ENCODE measurements around the gene NLRC3.
"Not testable (repeated sequence)": the region's sequence is repeated elsewhere in the genome, so short reads cannot be mapped to it uniquely, and the experiment has no call there.

NLRC3 gene

GRCh38 chr16:3501412-3501761 lies 75.8 kb downstream of the NLRC3 start:
- H3K9me3 ChIP-seq (ENCODE audit: control insufficient read depth, low read length); H3K18ac ChIP-seq (ENCODE audit: low read depth in 1 of 2, low read length in 2 of 2); DNase-seq; H4K91ac ChIP-seq (ENCODE audit: low read length); H3K4me1 ChIP-seq (ENCODE audit: control insufficient read depth, insufficient read depth, low read depth, low read length); H3K27me3 ChIP-seq (ENCODE audit: control insufficient read depth in 1 of 2, insufficient read depth in 1 of 2, low read length in 2 of 2); H3K14ac ChIP-seq (ENCODE audit: low read length in 2 of 2); H2AK5ac ChIP-seq (ENCODE audit: low read length, severe bottlenecking); H2BK120ac ChIP-seq (ENCODE audit: low read depth, low read length); H2BK15ac ChIP-seq (ENCODE audit: low read depth, poor library complexity, severe bottlenecking); H2BK5ac ChIP-seq (ENCODE audit: low read depth, low read length, poor library complexity, severe bottlenecking); H2AFZ ChIP-seq (ENCODE audit: low read depth, low read length); H3K23ac ChIP-seq (ENCODE audit: low read length in 2 of 2); H2BK12ac ChIP-seq (ENCODE audit: low read length in 2 of 2): not testable (repeated sequence)
- 19% methylated on average over 23 of the region's 24 CpGs for WGBS
- Histone ChIP-seq H3K4ac (ENCODE audit: low read depth in 1 of 2, low read length in 2 of 2) (peak overlapping the region in 1 of 2 experiments; percentile 26), H3K27ac (ENCODE audit: low read length, poor library complexity, severe bottlenecking) (peak overlapping the region; percentile 49), H3K4me3 (ENCODE audit: insufficient read depth in 1 of 2, low read depth in 1 of 2, low read length in 2 of 2) (peak overlapping the region; percentile 69 to 83), H3K4me2 (ENCODE audit: low read length, poor library complexity, severe bottlenecking) (peak overlapping the region; percentile 76), H4K8ac (ENCODE audit: low read length) (peak overlapping the region; percentile 69), H3K9ac (ENCODE audit: low read length) (peak overlapping the region; percentile 93), H3K79me1 (replicated peaks; ENCODE audit: low read length, poor library complexity, severe bottlenecking) (peaks cover 17% of the 10 kb centered on the region), H3K36me3 (ENCODE audit: control insufficient read depth in 1 of 2, insufficient read depth in 2 of 2, low read depth in 1 of 2, low read length in 2 of 2) (peaks cover 6 to 16% of the 10 kb centered on the region in 2 experiments)

- H3K18ac ChIP-seq (ENCODE audit: low read depth in 1 of 2, low read length in 2 of 2), result no peak overlapping the region
- peaks cover 4% of the 10 kb centered on the region for H3K4me1 ChIP-seq (ENCODE audit: control insufficient read depth, insufficient read depth, low read depth, low read length)
- H2AK5ac ChIP-seq (ENCODE audit: low read length, severe bottlenecking), result no peak overlapping the region
- no peak overlapping the region for H2BK15ac ChIP-seq (ENCODE audit: low read depth, poor library complexity, severe bottlenecking)
- no peaks in the 10 kb centered on the region for H3K9me3 ChIP-seq (ENCODE audit: control insufficient read depth, low read length)
- H3K27me3 ChIP-seq (ENCODE audit: control insufficient read depth in 1 of 2, insufficient read depth in 1 of 2, low read length in 2 of 2), result no peaks in the 10 kb centered on the region
- no peak overlapping the region for H2BK120ac ChIP-seq (ENCODE audit: low read depth, low read length)
- H3K9ac ChIP-seq (ENCODE audit: low read length), result no peak overlapping the region
- peaks cover 14% of the 10 kb centered on the region for H3K79me1 ChIP-seq (replicated peaks; ENCODE audit: low read length, poor library complexity, severe bottlenecking)
- no peak overlapping the region for H4K91ac ChIP-seq (ENCODE audit: low read length)
- no peak overlapping the region for H3K27ac ChIP-seq (ENCODE audit: low read length, poor library complexity, severe bottlenecking)
- H3K4ac ChIP-seq (ENCODE audit: low read depth in 1 of 2, low read length in 2 of 2), result no peak overlapping the region
- H2AFZ ChIP-seq (ENCODE audit: low read depth, low read length), result no peak overlapping the region
- H2BK12ac ChIP-seq (ENCODE audit: low read length in 2 of 2), result no peak overlapping the region
- H4K8ac ChIP-seq (ENCODE audit: low read length), result no peak overlapping the region
- no peak overlapping the region for H3K23ac ChIP-seq (ENCODE audit: low read length in 2 of 2)
- H2BK5ac ChIP-seq (ENCODE audit: low read depth, low read length, poor library complexity, severe bottlenecking), result no peak overlapping the region
- WGBS, result 95% methylated on average over 16 of the region's 16 CpGs
- no peak overlapping the region for H3K14ac ChIP-seq (ENCODE audit: low read length in 2 of 2)
- peaks cover 0 to 3% of the 10 kb centered on the region in 2 experiments for H3K36me3 ChIP-seq (ENCODE audit: control insufficient read depth in 1 of 2, insufficient read depth in 2 of 2, low read depth in 1 of 2, low read length in 2 of 2)
- no peak overlapping the region for H3K4me2 ChIP-seq (ENCODE audit: low read length, poor library complexity, severe bottlenecking)
- no peak for DNase-seq
- H3K4me3 ChIP-seq (ENCODE audit: insufficient read depth in 1 of 2, low read depth in 1 of 2, low read length in 2 of 2), result no peak overlapping the region
Measured at GRCh38 chr16:3498988-3499387, 78.2 kb downstream of the NLRC3 start.

DNA sequence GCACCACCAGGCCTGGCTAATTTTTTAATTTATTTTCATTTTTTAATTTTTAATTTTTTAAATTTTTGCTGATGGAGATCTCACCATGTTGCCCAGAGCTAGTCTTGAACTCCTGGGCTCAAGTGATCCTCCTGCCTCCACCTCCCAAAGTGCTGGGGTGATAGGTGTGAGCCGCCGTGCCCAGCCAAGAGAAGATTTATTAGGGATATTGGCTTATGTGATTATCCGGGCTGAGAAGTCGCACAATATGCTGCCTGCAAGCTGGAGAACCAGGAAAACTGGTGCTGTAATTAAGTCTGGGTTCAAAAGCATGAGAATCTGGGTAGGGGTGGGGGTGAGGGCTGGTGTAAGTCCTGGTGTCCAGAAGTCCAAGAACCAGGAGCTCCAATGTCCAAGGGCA lies 79.4 kb downstream of the NLRC3 start:
- Histone ChIP-seq H3K27ac (ENCODE audit: low read length, poor library complexity, severe bottlenecking) (no peak overlapping the region), H2BK120ac (ENCODE audit: low read depth, low read length) (no peak overlapping the region), H4K91ac (ENCODE audit: low read length) (no peak overlapping the region), H3K9ac (ENCODE audit: low read length) (no peak overlapping the region), H3K4ac (ENCODE audit: low read depth in 1 of 2, low read length in 2 of 2) (no peak overlapping the region), H2AFZ (ENCODE audit: low read depth, low read length) (no peak overlapping the region), H3K36me3 (ENCODE audit: control insufficient read depth in 1 of 2, insufficient read depth in 2 of 2, low read depth in 1 of 2, low read length in 2 of 2) (peaks cover 0 to 3% of the 10 kb centered on the region in 2 experiments), H3K79me1 (replicated peaks; ENCODE audit: low read length, poor library complexity, severe bottlenecking) (peaks cover 10% of the 10 kb centered on the region), H2BK15ac (ENCODE audit: low read depth, poor library complexity, severe bottlenecking) (no peak overlapping the region), H3K4me2 (ENCODE audit: low read length, poor library complexity, severe bottlenecking) (no peak overlapping the region), H3K27me3 (ENCODE audit: control insufficient read depth in 1 of 2, insufficient read depth in 1 of 2, low read length in 2 of 2) (no peaks in the 10 kb centered on the region), H3K14ac (ENCODE audit: low read length in 2 of 2) (no peak overlapping the region), H4K8ac (ENCODE audit: low read length) (no peak overlapping the region), H3K4me1 (ENCODE audit: control insufficient read depth, insufficient read depth, low read depth, low read length) (peaks cover 4% of the 10 kb centered on the region), H2BK5ac (ENCODE audit: low read depth, low read length, poor library complexity, severe bottlenecking) (no peak overlapping the region), H3K23ac (ENCODE audit: low read length in 2 of 2) (no peak overlapping the region), H3K4me3 (ENCODE audit: insufficient read depth in 1 of 2, low read depth in 1 of 2, low read length in 2 of 2) (no peak overlapping the region), H3K18ac (ENCODE audit: low read depth in 1 of 2, low read length in 2 of 2) (no peak overlapping the region), H2AK5ac (ENCODE audit: low read length, severe bottlenecking) (no peak overlapping the region), H2BK12ac (ENCODE audit: low read length in 2 of 2) (no peak overlapping the region), H3K9me3 (ENCODE audit: control insufficient read depth, low read length) (no peaks in the 10 kb centered on the region)
- WGBS, result 92% methylated on average over 4 of the region's 4 CpGs
- DNase-seq, result no peak

- no peak overlapping the region for H3K4me3 ChIP-seq (ENCODE audit: insufficient read depth in 1 of 2, low read depth in 1 of 2, low read length in 2 of 2)
- no peak overlapping the region for H2BK120ac ChIP-seq (ENCODE audit: low read depth, low read length)
- H3K23ac ChIP-seq (ENCODE audit: low read length in 2 of 2), result no peak overlapping the region
- no peak overlapping the region for H2AK5ac ChIP-seq (ENCODE audit: low read length, severe bottlenecking)
- H3K27ac ChIP-seq (ENCODE audit: low read length, poor library complexity, severe bottlenecking), result no peak overlapping the region
- H3K9me3 ChIP-seq (ENCODE audit: control insufficient read depth, low read length), result no peaks in the 10 kb centered on the region
- no peak overlapping the region for H3K9ac ChIP-seq (ENCODE audit: low read length)
- no peak overlapping the region for H3K4ac ChIP-seq (ENCODE audit: low read depth in 1 of 2, low read length in 2 of 2)
- H2BK5ac ChIP-seq (ENCODE audit: low read depth, low read length, poor library complexity, severe bottlenecking), result no peak overlapping the region
- no peak overlapping the region for H2AFZ ChIP-seq (ENCODE audit: low read depth, low read length)
- H3K27me3 ChIP-seq (ENCODE audit: control insufficient read depth in 1 of 2, insufficient read depth in 1 of 2, low read length in 2 of 2), result no peaks in the 10 kb centered on the region
- H2BK12ac ChIP-seq (ENCODE audit: low read length in 2 of 2), result no peak overlapping the region
- no peaks in the 10 kb centered on the region for H3K4me1 ChIP-seq (ENCODE audit: control insufficient read depth, insufficient read depth, low read depth, low read length)
- WGBS, result 98% methylated on average over 29 of the region's 30 CpGs
- H4K91ac ChIP-seq (ENCODE audit: low read length), result no peak overlapping the region
- peaks cover 0 to 3% of the 10 kb centered on the region in 2 experiments for H3K36me3 ChIP-seq (ENCODE audit: control insufficient read depth in 1 of 2, insufficient read depth in 2 of 2, low read depth in 1 of 2, low read length in 2 of 2)
- no peak overlapping the region for H3K18ac ChIP-seq (ENCODE audit: low read depth in 1 of 2, low read length in 2 of 2)
- no peak overlapping the region for H4K8ac ChIP-seq (ENCODE audit: low read length)
- H3K14ac ChIP-seq (ENCODE audit: low read length in 2 of 2), result no peak overlapping the region
- no peak for DNase-seq
- H3K4me2 ChIP-seq (ENCODE audit: low read length, poor library complexity, severe bottlenecking), result no peak overlapping the region
- no peak overlapping the region for H2BK15ac ChIP-seq (ENCODE audit: low read depth, poor library complexity, severe bottlenecking)
- H3K79me1 ChIP-seq (replicated peaks; ENCODE audit: low read length, poor library complexity, severe bottlenecking), result no peaks in the 10 kb centered on the region
Measured at GRCh38 chr16:3496386-3496785, 80.8 kb downstream of the NLRC3 start.

Measured in mesenchymal stem cell (in vitro differentiated cells and primary cell).